HEK293 (cell line): ENCODE measurements around the gene CASZ1.

Source experiments
- KLF8 ChIP-seq: fragments of 450-650 bp; formaldehyde crosslinking; IDR thresholded peaks from 2 replicates; pipeline ENCODE4 v1.5.1; 2016; ENCODE audit warnings: missing biosample characterization, missing genetic modification characterization
- SCRT2 ChIP-seq: fragments of 450-650 bp; formaldehyde crosslinking; IDR thresholded peaks from 2 replicates; pipeline ENCODE4 v1.5.1; 2016; ENCODE audit warnings: missing biosample characterization, missing genetic modification characterization
- ZBTB17 ChIP-seq: fragments of 450-650 bp; formaldehyde crosslinking; IDR thresholded peaks from 2 replicates; pipeline ENCODE4 v1.5.1; 2016; ENCODE audit warnings: missing biosample characterization, missing genetic modification characterization
- ZBTB20 ChIP-seq: fragments of 450-650 bp; formaldehyde crosslinking; IDR thresholded peaks from 2 replicates; pipeline ENCODE4 v1.5.1; 2016; ENCODE audit warnings: missing biosample characterization, missing genetic modification characterization
- ZIC2 ChIP-seq: fragments of 450-650 bp; formaldehyde crosslinking; IDR thresholded peaks from 2 replicates; pipeline ENCODE4 v1.5.1; 2016; ENCODE audit warnings: missing biosample characterization, missing genetic modification characterization
- ZNF138 ChIP-seq: fragments of 450-650 bp; formaldehyde crosslinking; IDR thresholded peaks from 2 replicates; pipeline ENCODE4 v1.5.1; 2016; ENCODE audit warnings: missing biosample characterization, missing genetic modification characterization, borderline replicate concordance
- ZNF16 ChIP-seq: fragments of 450-650 bp; formaldehyde crosslinking; IDR thresholded peaks from 2 replicates; pipeline ENCODE4 v1.5.1; 2016; ENCODE audit warnings: low read depth, missing biosample characterization, missing genetic modification characterization
- ZNF19 ChIP-seq: fragments of 450-650 bp; formaldehyde crosslinking; IDR thresholded peaks from 2 replicates; pipeline ENCODE4; 2016; ENCODE audit warnings: missing biosample characterization, missing genetic modification characterization, low read depth
- ZNF24 ChIP-seq: fragments of 450-650 bp; formaldehyde crosslinking; IDR thresholded peaks from 2 replicates; pipeline ENCODE4 v1.5.1; 2016; ENCODE audit warnings: missing biosample characterization, missing genetic modification characterization
- ZNF266 ChIP-seq: fragments of 450-650 bp; formaldehyde crosslinking; IDR thresholded peaks from 2 replicates; pipeline ENCODE4 v1.5.1; 2016; ENCODE audit warnings: missing biosample characterization, missing genetic modification characterization, low read depth
- ZNF341 ChIP-seq: fragments of 450-650 bp; formaldehyde crosslinking; IDR thresholded peaks from 2 replicates; pipeline ENCODE4; 2016; ENCODE audit warnings: low read depth, missing biosample characterization, missing genetic modification characterization
- ZNF391 ChIP-seq: fragments of 450-650 bp; formaldehyde crosslinking; IDR thresholded peaks from 2 replicates; pipeline ENCODE4 v1.5.1; 2016; ENCODE audit warnings: low read depth, missing biosample characterization, missing genetic modification characterization, borderline replicate concordance
- ZNF560 ChIP-seq: fragments of 450-650 bp; formaldehyde crosslinking; IDR thresholded peaks from 2 replicates; pipeline ENCODE4 v1.5.1; 2017; ENCODE audit warnings: missing biosample characterization, missing genetic modification characterization, borderline replicate concordance
- ZNF660 ChIP-seq: fragments of 450-650 bp; IDR thresholded peaks from 2 replicates; pipeline ENCODE4 v1.5.1; 2018; ENCODE audit warnings: missing biosample characterization, mild to moderate bottlenecking, missing genetic modification characterization
- ZNF670 ChIP-seq: fragments of 450-650 bp; formaldehyde crosslinking; IDR thresholded peaks from 2 replicates; pipeline ENCODE4 v1.5.1; 2016; ENCODE audit warnings: missing biosample characterization, missing genetic modification characterization, low read depth
- ZNF776 ChIP-seq: fragments of 450-650 bp; formaldehyde crosslinking; IDR thresholded peaks from 2 replicates; pipeline ENCODE4 v1.5.0; 2017; ENCODE audit warnings: missing biosample characterization, missing genetic modification characterization, borderline replicate concordance
- TF ChIP-seq, protein P1 (sequence below): fragments of 450-650 bp; formaldehyde crosslinking; IDR thresholded peaks from 2 replicates; pipeline ENCODE4 v1.5.1; 2016; ENCODE audit warnings: missing biosample characterization, missing genetic modification characterization
- TF ChIP-seq, protein P2 (sequence below): fragments of 450-650 bp; formaldehyde crosslinking; IDR thresholded peaks from 2 replicates; pipeline ENCODE4 v1.5.1; 2016; ENCODE audit warnings: missing biosample characterization, missing genetic modification characterization
- TF ChIP-seq, protein P3 (sequence below): fragments of 450-650 bp; IDR thresholded peaks from 2 replicates; pipeline ENCODE4 v1.5.1; 2018; ENCODE audit warnings: missing biosample characterization, mild to moderate bottlenecking, missing genetic modification characterization
- TF ChIP-seq, protein P4 (sequence below): fragments of 450-650 bp; formaldehyde crosslinking; IDR thresholded peaks from 2 replicates; pipeline ENCODE4 v1.5.1; 2016; ENCODE audit warnings: missing biosample characterization, missing genetic modification characterization
- TF ChIP-seq, protein P5 (sequence below): fragments of 450-650 bp; formaldehyde crosslinking; IDR thresholded peaks from 2 replicates; pipeline ENCODE4 v1.5.1; 2016; ENCODE audit warnings: missing biosample characterization, missing genetic modification characterization

CASZ1 gene

DNA sequence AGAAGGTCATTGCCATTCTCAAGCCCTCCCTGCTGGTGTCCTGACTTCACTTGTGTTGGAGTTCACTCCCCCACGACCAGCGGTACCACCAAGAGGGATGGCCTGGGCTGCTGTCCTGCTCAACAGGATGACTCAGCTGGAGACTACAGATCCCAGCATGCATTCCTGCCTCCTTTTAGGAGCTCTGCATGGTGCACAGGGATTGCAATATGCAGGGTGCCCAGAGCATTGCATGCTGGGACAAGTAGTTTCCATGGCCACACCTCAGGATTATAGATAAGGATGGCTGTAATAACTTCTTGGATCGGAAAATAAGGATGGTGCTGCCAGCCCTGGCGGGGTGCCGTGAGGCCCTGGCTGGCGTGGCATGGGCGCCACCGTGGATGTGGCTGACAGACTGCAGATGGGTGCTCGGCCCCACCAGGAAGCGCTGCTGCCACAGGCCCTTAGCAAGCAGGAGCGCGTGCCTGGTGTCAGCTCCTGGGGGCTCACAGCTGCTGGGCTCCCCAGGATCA, 150.0 kb downstream of the CASZ1 start (continued):
- TF ChIP-seq, protein P1, sequence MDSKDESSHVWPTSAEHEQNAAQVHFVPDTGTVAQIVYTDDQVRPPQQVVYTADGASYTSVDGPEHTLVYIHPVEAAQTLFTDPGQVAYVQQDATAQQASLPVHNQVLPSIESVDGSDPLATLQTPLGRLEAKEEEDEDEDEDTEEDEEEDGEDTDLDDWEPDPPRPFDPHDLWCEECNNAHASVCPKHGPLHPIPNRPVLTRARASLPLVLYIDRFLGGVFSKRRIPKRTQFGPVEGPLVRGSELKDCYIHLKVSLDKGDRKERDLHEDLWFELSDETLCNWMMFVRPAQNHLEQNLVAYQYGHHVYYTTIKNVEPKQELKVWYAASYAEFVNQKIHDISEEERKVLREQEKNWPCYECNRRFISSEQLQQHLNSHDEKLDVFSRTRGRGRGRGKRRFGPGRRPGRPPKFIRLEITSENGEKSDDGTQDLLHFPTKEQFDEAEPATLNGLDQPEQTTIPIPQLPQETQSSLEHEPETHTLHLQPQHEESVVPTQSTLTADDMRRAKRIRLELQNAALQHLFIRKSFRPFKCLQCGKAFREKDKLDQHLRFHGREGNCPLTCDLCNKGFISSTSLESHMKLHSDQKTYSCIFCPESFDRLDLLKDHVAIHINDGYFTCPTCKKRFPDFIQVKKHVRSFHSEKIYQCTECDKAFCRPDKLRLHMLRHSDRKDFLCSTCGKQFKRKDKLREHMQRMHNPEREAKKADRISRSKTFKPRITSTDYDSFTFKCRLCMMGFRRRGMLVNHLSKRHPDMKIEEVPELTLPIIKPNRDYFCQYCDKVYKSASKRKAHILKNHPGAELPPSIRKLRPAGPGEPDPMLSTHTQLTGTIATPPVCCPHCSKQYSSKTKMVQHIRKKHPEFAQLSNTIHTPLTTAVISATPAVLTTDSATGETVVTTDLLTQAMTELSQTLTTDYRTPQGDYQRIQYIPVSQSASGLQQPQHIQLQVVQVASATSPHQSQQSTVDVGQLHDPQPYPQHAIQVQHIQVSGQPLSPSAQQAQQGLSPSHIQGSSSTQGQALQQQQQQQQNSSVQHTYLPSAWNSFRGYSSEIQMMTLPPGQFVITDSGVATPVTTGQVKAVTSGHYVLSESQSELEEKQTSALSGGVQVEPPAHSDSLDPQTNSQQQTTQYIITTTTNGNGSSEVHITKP (tag by site-specific recombination), result 0 out of 2 replicates have a peak, but pooled peaks have one; percentile 15
- TF ChIP-seq ZNF670 (tag by site-specific recombination), result no peak
- peak; percentile 83 for TF ChIP-seq SCRT2 (tag by site-specific recombination)
- no peak for TF ChIP-seq ZNF19 (tag by site-specific recombination)
- TF ChIP-seq ZBTB20 (tag by site-specific recombination), result 0 out of 2 replicates have a peak, but pooled peaks have one; percentile 29
- no peak for TF ChIP-seq ZNF341 (tag by site-specific recombination)
- no peak for TF ChIP-seq ZNF776
- no peak for TF ChIP-seq ZNF16 (tag by site-specific recombination)
- TF ChIP-seq ZNF266 (tag by site-specific recombination), result no peak
- no peak for TF ChIP-seq ZNF24 (tag by site-specific recombination)
- peak; percentile 90 for TF ChIP-seq ZBTB17 (tag by site-specific recombination)
- TF ChIP-seq, protein P2, sequence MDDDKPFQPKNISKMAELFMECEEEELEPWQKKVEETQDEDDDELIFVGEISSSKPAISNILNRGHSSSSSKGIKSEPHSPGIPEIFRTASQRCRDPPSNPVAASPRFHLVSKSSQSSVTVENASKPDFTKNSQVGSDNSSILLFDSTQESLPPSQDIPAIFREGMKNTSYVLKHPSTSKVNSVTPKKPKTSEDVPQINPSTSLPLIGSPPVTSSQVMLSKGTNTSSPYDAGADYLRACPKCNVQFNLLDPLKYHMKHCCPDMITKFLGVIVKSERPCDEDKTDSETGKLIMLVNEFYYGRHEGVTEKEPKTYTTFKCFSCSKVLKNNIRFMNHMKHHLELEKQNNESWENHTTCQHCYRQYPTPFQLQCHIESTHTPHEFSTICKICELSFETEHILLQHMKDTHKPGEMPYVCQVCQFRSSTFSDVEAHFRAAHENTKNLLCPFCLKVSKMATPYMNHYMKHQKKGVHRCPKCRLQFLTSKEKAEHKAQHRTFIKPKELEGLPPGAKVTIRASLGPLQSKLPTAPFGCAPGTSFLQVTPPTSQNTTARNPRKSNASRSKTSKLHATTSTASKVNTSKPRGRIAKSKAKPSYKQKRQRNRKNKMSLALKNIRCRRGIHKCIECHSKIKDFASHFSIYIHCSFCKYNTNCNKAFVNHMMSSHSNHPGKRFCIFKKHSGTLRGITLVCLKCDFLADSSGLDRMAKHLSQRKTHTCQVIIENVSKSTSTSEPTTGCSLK (tag by site-specific recombination), result no peak
- peak; percentile 90 for TF ChIP-seq ZIC2 (tag by site-specific recombination)
- TF ChIP-seq, protein P3, sequence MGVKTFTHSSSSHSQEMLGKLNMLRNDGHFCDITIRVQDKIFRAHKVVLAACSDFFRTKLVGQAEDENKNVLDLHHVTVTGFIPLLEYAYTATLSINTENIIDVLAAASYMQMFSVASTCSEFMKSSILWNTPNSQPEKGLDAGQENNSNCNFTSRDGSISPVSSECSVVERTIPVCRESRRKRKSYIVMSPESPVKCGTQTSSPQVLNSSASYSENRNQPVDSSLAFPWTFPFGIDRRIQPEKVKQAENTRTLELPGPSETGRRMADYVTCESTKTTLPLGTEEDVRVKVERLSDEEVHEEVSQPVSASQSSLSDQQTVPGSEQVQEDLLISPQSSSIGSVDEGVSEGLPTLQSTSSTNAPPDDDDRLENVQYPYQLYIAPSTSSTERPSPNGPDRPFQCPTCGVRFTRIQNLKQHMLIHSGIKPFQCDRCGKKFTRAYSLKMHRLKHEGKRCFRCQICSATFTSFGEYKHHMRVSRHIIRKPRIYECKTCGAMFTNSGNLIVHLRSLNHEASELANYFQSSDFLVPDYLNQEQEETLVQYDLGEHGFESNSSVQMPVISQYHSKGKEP, result peak; percentile 98
- no peak for TF ChIP-seq ZNF560 (tag by site-specific recombination)
- TF ChIP-seq, protein P4, sequence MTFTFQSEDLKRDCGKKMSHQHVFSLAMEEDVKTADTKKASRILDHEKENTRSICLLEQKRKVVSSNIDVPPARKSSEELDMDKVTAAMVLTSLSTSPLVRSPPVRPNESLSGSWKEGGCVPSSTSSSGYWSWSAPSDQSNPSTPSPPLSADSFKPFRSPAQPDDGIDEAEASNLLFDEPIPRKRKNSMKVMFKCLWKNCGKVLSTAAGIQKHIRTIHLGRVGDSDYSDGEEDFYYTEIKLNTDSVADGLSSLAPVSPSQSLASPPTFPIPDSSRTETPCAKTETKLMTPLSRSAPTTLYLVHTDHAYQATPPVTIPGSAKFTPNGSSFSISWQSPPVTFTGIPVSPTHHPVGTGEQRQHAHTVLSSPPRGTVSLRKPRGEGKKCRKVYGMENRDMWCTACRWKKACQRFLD, result no peak
- TF ChIP-seq ZNF391 (tag by site-specific recombination), result no peak
- TF ChIP-seq KLF8 (tag by site-specific recombination), result peak; percentile 54; the same call in 1 of the 2 replicates
- no peak for TF ChIP-seq ZNF660 (tag by site-specific recombination)
- no peak for TF ChIP-seq ZNF138 (tag by site-specific recombination)
- TF ChIP-seq, protein P5, sequence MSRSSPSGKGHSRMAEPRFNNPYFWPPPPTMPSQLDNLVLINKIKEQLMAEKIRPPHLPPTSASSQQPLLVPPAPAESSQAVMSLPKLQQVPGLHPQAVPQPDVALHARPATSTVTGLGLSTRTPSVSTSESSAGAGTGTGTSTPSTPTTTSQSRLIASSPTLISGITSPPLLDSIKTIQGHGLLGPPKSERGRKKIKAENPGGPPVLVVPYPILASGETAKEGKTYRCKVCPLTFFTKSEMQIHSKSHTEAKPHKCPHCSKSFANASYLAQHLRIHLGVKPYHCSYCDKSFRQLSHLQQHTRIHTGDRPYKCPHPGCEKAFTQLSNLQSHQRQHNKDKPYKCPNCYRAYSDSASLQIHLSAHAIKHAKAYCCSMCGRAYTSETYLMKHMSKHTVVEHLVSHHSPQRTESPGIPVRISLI (tag by site-specific recombination), result no peak
- TF ChIP-seq, all 188 proteins: peak for 9
